ENCODE data around the gene SCARB1.
"Not testable (repeated sequence)": the region's sequence is repeated elsewhere in the genome, so short reads cannot be mapped to it uniquely, and the experiment has no call there.

Gene SCARB1

GRCh38 chr12:124863416-124864325, at the start of gene SCARB1:
TSS of gene SCARB1 (minus strand) at chr12:124863864. CDS start at chr12:124863720, 144 bp downstream.
- peak; percentile 54 for DNase-seq (ENCODE audit: low read depth)

DNA sequence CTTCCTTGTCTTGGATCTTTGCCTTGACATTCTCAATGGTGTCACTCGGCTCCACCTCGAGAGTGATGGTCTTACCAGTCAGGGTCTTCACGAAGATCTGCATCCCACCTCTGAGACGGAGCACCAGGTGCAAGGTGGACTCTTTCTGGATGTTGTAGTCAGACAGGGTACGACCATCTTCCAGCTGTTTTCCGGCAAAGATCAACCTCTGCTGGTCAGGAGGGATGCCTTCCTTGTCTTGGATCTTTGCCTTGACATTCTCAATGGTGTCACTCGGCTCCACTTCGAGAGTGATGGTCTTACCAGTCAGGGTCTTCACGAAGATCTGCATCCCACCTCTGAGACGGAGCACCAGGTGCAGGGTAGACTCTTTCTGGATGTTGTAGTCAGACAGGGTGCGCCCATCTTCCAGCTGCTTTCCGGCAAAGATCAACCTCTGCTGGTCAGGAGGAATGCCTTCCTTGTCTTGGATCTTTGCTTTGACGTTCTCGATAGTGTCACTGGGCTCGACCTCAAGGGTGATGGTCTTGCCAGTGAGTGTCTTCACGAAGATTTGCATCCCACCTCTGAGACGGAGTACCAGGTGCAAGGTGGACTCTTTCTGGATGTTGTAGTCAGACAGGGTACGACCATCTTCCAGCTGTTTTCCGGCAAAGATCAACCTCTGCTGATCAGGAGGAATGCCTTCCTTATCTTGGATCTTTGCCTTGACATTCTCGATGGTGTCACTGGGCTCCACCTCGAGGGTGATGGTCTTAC, 49.0 kb upstream of the SCARB1 start:
- DNase-seq (ENCODE audit: low read depth): not testable (repeated sequence)

DNA sequence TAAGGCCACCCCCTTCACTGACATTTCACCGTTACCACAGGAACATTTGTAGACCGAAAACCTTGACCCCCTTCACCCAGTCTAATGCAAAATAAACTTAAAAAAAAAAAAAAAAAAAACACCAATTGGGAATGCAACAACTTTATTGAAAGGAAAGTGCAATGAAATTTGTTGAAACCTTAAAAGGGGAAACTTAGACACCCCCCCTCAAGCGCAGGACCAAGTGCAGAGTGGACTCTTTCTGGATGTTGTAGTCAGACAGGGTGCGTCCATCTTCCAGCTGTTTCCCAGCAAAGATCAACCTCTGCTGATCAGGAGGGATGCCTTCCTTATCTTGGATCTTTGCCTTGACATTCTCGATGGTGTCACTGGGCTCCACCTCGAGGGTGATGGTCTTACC, 47.9 kb upstream of the SCARB1 start:
- not testable (repeated sequence) for DNase-seq (ENCODE audit: low read depth)

DNA sequence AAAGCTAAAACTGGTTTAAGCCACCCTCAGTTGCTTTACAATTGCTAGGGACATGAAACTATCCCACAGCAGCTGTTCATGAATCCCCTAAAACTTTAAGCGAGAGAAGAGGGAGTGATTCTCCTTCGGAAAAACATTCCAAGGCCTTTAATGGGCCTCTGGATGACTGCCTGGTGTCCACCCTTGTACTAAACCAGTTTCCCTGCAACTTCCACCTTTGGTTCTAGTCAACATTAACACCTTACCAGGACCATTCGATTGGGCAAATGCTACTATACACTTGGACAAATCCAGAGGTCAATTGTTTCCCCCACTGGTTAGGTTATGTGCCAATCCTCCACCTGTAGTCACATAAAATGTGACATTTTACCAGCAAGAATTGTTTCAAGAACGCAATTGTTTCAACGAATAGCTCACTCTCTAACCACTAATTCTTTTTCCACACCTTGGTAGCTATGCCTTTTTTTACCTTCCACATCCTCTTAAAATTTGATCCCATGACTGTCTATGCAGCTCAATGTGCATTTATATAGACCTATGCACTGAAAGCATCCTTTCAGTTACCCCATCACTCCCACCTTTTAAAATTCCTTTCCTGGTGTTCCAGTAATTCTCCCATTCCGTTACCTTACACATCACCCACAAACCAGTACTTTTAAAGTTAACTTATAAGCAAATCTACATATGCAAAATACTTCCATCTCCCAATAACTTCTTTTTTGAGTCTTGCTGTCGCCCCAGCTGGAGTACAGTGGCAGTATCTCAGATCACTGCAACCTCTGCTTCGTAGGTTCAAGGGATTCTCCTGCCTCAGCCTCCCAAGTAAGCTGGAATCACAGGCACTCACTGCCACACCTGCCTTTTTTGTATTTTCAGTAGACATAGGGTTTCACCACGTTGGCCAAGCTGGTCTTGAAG, 47.2 kb upstream of the SCARB1 start:
- DNase-seq (ENCODE audit: low read depth): no peak

DNA sequence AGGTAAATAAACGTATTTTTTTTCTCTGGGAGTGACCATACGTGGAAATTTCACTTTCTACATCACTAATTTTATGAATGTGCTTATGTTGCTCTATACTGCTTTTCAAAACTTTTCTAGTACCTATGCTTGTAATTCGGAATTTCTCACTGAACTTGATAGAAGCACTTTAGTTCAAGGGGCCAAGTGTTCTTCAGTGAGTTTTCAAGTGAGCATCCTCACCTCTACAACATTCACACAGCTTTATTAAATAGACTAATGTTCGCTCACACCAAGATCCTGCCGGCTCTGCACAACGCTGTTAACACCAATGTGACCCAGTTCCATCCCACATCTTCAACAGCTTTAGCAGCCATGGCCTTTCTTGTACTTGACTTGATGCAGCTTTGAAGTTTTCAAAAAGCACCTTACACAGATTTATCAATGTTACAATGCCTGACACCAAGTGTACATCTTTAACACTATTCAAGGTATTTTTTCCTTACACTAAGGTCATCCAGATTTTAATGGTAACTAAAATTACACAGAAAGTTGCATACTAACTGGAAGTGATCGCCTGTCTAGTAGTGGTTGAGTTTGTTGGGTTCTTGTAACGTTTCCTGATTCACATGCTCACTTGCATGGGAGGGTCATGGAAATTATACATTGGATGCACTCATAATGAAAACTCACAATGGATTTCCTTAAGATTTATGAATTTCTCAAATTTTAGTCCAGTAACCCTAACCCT, 46.3 kb upstream of the SCARB1 start:
- DNase-seq (ENCODE audit: low read depth): no peak

GRCh38 chr12:124906606-124907261, 43.1 kb upstream of the SCARB1 start:
- peak; percentile 90 for DNase-seq (ENCODE audit: low read depth)

GRCh38 chr12:124904306-124905098, 40.8 kb upstream of the SCARB1 start:
- DNase-seq (ENCODE audit: low read depth): no peak

- no peak for DNase-seq (ENCODE audit: low read depth)
Measured at GRCh38 chr12:124902916-124903315, 39.3 kb upstream of the SCARB1 start.

- no peak for DNase-seq (ENCODE audit: low read depth)
Measured at GRCh38 chr12:124901003-124901402, 37.3 kb upstream of the SCARB1 start.

DNA sequence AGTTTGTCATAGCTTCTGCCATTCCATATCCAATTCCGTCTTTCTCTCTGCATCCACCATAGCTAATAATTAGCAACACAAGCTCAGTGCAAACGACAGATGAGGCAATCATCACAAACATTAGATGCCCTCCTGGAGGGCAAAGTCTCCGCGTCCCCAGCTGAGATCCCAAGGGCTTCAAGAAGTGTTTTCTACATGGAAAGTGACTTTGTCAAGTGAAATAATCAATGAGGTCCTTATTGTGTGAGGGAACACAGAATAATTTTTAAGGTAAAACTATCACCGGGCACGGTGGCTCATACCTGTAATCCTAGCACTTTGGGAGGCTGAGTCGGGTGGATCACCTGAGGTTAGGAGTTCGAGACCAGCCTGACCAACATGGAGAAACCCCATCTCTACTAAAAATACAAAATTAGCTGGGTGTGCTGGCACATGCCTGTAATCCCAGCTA, 36.7 kb upstream of the SCARB1 start:
- DNase-seq (ENCODE audit: low read depth): not testable (repeated sequence)

DNA sequence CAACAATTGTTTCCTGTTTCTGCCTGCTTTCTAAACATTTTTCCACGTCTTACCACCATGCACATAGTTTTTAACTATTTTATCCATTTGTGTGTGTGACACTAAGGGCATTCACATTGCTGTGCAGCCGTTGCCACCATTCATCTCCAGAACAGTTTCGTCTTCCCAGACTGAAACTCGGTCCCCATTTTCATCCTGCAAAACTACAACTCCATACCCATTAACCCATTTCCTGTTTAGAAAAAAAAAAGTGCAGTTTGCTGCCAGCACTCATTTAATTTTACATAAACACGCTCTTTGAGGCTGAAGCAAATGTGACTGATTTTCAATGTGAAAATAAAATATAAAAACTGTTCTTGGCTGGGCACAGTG, 35.2 kb upstream of the SCARB1 start:
- no peak for DNase-seq (ENCODE audit: low read depth)

GRCh38 chr12:124898200-124898922, 34.7 kb upstream of the SCARB1 start:
- no peak for DNase-seq (ENCODE audit: low read depth)

- no peak for DNase-seq (ENCODE audit: low read depth)
Measured at GRCh38 chr12:124896461-124896860, 32.8 kb upstream of the SCARB1 start.

- no peak for DNase-seq (ENCODE audit: low read depth)
Measured at GRCh38 chr12:124893792-124894516, 30.3 kb upstream of the SCARB1 start.

GRCh38 chr12:124888260-124888659, 24.6 kb upstream of the SCARB1 start:
- no peak for DNase-seq (ENCODE audit: low read depth)

DNA sequence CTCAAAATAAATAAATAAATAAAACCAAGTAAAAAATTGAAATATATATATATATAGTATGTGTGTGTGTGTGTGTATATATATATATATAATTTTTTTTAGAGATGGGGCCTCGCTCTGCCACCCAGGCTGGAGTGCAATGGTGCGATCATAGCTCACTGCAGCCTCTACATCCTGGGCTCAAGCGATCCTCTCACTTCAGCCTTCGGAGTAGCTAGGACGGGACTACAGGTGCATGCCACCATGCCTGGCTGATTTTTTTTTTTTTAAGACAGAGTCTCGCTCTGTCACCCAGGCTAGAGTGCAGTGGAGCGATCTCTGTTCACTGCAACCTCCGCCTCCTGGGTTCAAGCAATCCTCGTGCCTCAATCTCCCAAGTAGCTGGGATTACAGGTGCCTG, 24.1 kb upstream of the SCARB1 start:
- not testable (repeated sequence) for DNase-seq (ENCODE audit: low read depth)

DNA sequence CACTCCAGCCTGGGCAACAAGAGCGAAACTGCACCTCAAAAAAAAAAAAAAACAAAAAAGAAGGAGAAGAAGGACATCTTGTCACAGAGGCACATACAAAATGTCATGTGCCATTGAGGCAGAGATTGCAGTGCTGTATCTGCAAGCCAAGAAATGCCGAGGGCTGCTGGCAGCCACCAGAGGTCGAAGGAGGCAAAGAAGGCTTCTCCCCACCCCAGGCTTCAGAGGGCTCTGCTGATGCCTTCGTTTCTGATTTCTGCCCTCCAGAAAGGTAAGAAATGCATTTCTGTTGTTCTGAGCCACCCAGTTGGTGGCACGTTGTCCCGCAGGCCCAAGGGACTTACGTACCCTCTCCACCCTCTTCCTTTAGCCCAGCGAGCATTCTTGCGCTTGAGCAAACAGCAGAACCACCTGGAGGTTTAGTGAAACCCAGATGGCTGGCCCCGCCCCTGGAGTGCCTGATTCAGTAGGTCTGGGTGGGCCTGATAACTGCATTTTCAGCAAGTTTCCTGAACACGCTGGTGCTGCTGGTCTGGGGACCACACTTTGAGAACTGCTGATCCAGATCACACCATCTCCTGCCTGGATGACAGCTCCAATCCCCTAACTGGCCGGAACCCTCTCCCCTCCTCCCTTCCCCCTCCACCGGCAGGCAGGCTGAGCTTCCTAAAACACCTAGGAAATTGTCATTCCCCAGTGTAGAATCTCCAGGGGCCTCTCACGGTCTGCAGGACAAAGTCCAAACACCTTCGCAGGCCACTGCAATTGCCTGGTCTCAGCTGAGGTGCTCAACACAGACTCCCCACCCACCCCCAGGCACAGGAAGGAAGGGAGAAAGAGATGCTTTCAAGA, 21.1 kb upstream of the SCARB1 start:
- no peak for DNase-seq (ENCODE audit: low read depth)

Data from stimulated activated CD8-positive, alpha-beta memory T cell treated with anti-CD3 and anti-CD28 coated beads, Interleukin-15, amount 100 ng/mL, for 1 hour (primary cell).